HG03432 (cell line): Measurements from ENCODE around the gene FFAR3.
"Not testable (repeated sequence)": the region's sequence is repeated elsewhere in the genome, so short reads cannot be mapped to it uniquely, and the experiment has no call there.

ENCODE experiments used
- ATAC-seq: cut with Tn5 transposase; IDR thresholded peaks from one replicate; pipeline ENCODE4 v1.9.1; 2021; ENCODE audit warnings: mild to moderate bottlenecking, moderate library complexity; ENCODE audit not compliant: unreplicated experiment

Gene FFAR3

GRCh38 chr19:35349614-35350521 is 8.4 kb upstream of the FFAR3 start:
- ATAC-seq = no peak

DNA sequence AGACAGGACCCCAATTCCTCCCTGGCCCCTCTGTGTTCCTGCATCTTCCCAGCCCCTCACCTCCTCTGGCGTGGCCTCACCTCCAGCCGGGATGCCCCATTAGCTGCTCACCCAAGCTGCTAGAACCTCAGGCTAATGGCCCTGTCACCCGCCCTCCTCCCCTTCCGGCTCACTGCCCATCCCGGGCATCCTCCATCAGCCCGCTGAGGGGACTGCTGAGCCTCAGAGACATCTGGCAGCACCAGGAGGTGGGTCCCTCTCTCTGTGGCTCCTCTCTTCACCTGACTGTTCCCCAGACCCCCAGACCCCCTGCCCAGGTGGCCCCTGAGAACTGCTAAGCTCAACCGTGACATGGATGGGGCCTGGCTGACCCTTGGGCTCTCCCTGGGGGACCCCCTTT is 7.7 kb upstream of the FFAR3 start:
- ATAC-seq = no peak

- no peak for ATAC-seq
These were observed 6.7 kb upstream of the FFAR3 start for GRCh38 chr19:35351411-35352176.

- no peak for ATAC-seq
These were observed 6.1 kb upstream of the FFAR3 start for GRCh38 chr19:35352177-35352447.

GRCh38 chr19:35352448-35353304 is 5.6 kb upstream of the FFAR3 start:
- ATAC-seq = no peak

- ATAC-seq = no peak
These were observed 4.6 kb upstream of the FFAR3 start for GRCh38 chr19:35353635-35354034.

GRCh38 chr19:35354898-35355297 is 3.4 kb upstream of the FFAR3 start:
- ATAC-seq = no peak

DNA sequence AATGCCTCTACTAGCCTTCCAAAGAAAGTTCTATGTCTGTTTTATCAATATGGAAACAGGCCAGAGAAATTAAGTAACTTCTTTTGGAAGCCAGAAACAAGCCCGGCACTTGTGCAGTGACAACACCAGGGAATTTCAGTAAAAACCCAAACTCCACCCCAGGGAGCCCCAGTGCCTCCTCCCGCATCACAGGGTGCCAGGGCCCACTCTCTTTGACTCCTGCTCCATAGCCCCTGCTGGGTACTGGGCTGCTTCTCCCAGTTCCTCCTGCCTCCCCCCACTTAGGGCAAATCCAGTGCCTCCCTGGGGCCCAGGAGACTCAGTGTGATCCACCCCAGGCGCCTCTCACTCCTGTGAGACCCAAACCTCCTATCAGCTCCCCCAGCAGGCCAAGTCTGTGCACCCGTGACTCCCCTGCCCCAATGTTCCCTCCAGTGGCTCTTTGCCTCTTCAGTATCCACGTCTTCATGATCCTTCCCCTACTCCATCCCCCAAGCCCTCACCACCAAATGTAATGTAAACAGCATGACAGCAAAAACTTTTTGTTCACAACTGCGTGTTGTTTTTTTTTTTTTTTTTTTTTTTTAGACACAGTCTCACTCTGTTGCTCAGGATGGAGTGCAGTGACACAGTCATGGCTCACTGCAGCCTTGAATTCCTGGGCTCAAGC is 2.3 kb upstream of the FFAR3 start:
- ATAC-seq = no peak

DNA sequence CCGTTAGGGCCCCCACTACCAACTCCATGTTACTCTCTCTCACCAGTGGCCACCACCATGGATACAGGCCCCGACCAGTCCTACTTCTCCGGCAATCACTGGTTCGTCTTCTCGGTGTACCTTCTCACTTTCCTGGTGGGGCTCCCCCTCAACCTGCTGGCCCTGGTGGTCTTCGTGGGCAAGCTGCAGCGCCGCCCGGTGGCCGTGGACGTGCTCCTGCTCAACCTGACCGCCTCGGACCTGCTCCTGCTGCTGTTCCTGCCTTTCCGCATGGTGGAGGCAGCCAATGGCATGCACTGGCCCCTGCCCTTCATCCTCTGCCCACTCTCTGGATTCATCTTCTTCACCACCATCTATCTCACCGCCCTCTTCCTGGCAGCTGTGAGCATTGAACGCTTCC is 574 bp downstream of the FFAR3 start:
- ATAC-seq = not testable (repeated sequence)

GRCh38 chr19:35359395-35359794 is 1.1 kb downstream of the FFAR3 start:
- not testable (repeated sequence) for ATAC-seq

DNA sequence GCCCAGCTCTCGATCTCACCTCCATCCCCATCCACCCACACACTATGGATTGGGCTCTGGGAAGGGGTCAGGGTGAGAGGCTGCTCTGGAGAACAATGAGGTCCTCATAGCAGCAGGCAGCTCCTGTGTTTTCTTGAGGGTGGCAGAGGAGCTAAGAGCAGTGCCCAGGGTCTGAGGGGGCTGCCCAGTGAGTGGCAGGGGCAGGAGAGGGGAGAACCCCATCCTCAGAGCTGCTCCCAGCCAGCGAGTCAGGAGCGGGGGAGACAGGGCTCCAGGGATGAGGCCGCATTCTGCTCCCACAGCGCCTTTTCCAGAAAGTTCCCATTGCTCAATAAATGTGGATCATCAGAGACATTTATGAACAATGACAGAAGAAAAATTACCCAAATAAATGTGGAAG is 1.8 kb downstream of the FFAR3 start:
- not testable (repeated sequence) for ATAC-seq

GRCh38 chr19:35360880-35361420 is 2.7 kb downstream of the FFAR3 start:
- ATAC-seq = no peak

DNA sequence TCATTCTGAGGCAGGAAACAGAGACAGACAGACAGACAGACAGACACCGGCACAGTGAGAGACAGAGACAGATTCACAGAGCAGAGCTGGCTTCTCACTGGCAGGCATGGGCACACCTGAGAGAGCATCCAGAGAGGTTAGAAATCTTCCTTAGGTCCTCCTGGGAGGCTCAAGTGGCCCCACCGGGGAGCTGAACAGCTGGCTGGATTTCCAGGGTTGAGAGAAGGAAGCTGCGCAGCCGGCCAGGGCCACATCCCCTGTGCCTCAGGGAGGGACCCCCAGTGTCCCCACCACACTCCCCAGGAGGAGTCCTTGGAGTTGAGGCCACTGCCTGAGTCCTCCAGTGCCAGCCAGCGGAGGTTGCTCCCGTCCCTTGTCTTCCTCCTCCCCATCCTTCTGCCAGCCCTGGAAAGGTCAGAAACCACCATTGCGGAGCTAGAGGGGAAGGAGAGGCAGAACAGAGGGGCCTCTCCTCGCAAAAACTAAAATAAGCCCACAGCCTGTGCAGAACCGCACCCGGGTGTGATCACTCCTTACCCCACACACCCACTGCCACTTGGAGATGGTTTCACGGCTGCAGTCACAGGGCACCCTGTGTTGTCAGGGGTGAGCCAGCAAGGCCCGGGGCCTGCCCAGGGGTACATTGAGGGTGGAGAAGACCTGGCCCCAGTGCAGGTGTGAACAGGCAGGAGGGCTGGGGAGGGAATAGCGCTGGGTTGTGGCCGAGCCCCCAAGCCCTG is 4.2 kb downstream of the FFAR3 start:
- ATAC-seq = no peak

GRCh38 chr19:35363001-35363590 is 4.8 kb downstream of the FFAR3 start:
- ATAC-seq = no peak

DNA sequence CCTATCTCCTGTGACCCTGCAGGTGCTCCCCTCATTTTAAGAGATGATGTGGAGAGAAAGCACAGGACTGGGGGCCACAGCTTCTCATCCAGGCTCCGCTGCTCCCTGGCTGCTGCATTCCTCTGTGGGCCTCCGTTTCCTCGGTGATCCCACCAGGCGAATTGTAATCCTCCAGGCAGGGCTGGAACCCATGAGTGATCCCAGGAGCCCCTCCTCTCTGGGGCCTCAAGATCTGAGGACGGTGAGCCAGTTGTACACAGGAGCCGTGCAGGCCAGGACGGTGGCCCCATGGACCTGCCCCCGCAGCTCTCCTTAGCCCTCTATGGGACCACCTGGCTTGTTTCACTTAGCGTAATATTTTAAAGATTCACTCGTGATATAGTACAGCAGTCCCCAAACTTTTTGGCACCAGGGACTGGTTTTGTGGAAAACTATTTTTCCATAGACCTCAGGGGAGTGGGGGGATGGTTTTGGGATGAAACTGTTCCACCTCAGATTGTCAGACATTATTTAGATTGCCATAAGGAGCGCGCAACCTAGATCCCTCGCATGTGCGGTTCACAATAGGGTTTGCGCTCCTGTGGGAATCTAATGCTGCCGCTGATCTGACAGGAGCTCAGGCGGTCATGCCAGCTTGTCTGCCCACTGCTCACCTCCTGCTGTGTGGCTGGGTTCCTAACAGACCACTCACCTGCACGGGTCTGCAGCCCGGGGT is 5.6 kb downstream of the FFAR3 start:
- no peak for ATAC-seq

DNA sequence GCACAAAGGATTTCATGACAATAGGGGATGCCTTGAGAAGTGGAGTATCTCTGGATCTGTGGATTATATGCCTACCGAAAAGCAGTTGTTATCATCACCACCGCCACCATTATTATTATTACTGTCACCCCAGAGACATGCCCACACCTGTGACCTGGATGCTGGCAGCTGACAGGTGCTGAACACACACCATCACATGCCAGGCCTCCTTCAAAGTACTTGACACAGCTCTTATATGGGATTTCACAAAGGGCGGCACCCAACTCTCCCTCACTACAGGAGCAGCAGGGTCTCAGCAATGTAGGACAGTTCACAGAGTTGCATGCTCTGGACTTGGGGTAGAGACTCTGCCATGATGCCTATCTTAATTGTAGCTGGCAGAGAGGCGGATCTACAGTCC is 7.0 kb downstream of the FFAR3 start:
- ATAC-seq = no peak

DNA sequence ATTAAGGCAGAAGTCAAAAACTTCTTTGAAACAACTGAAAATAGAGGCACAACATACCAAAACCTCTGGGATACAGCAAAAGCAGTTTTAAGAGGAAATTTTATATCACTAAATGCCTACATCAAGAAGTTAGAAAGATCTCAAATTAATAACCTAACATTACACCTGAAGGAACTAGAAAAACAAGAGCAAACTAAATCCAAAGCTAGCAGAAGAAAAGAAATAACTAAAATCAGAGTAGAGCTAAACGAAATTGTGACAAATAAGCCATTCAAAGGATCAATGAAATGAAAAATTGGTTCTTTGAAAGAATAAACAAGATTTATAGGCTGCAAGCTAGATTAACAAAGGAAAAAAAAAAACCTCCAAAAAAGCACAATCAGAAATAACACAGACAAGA is 10.1 kb downstream of the FFAR3 start:
- no peak for ATAC-seq

DNA sequence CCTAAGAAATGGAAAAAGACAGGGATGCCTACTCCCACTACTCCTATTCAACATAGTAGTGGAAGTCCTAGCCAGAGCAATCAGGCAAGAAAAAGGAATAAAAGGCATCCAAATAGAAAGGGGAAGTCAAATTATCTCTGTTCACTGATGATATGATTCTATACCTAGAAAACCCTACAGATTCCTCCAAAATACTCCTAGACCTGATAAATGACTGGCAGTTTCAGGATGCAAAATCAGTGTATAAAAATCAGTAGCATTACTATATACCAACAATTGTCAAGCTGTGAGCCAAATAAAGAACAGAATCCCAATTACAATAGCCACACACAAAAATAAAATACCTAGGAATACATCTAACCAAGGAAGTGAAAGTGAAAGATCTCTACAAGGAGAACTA is 11.3 kb downstream of the FFAR3 start:
- ATAC-seq = no peak

- no peak for ATAC-seq
These were observed 12.5 kb downstream of the FFAR3 start, which contains the start of gene GPR42 for GRCh38 chr19:35370722-35371121. Gene GPR42 (plus strand): TSS chr19:35371068. CDS start chr19:35371360, 292 bp downstream.
